IMR-90 (cell line): ENCODE measurements around the gene SOBP. TPM values are rescaled to one million over a fixed set of nuclear protein-coding genes. Genes with fewer than 3 reads are reported as not detected.
A peak's percentile ranks its signal among the peaks of the same experiment; 100 is the strongest.

ENCODE experiments used
- ATAC-seq: fragments of 200-7000 bp; cut with Tn5 transposase; 2 replicates; pipeline ENCODE4 v1.9.1; 2020; ENCODE audit warnings: low read depth, mild to moderate bottlenecking, moderate library complexity
- BruUV-seq: library from RNA; stranded (reverse); fragments of 400-500 nt; replicated peaks from 2 replicates; lab custom pipeline; 2021; lab: Mats Ljungman, UMichigan
- CTCF ChIA-PET: fragments of 300-600 bp; formaldehyde crosslinking; extraction: SDS; loops from one replicate; lab custom pipeline; 2021; ENCODE audit warnings: antibody characterized with exemption; lab: Yijun Ruan, JAX
- POLR2A ChIA-PET: fragments of 300-600 bp; sonication (Branson Sonifier 250); formaldehyde crosslinking; loops from one replicate; lab custom pipeline; 2022; ENCODE audit warnings: antibody characterized with exemption; ENCODE audit not compliant: unreplicated experiment; lab: Charles Lee
- DNase-seq: peaks from one replicate; pipeline ENCODE4 v3.0.0; 2013
- H2AFZ ChIP-seq: replicated peaks from 2 replicates; pipeline ENCODE3; 2013; ENCODE audit warnings: low read length, mild to moderate bottlenecking; ENCODE audit not compliant: poor library complexity
- H2AK5ac ChIP-seq: 2 replicates; pipeline ENCODE4 v1.6.1; 2013; ENCODE audit warnings: low read depth, low read length, inconsistent platforms
- H2AK9ac ChIP-seq: replicated peaks from 2 replicates; pipeline ENCODE3; 2013; ENCODE audit warnings: mild to moderate bottlenecking, low read depth, low read length, moderate library complexity; ENCODE audit not compliant: poor library complexity
- H2BK120ac ChIP-seq: 2 replicates; pipeline ENCODE4 v1.6.1; 2013; ENCODE audit warnings: low read depth, low read length, inconsistent platforms
- H2BK15ac ChIP-seq: 3 replicates; pipeline ENCODE4 v1.6.1; 2013; ENCODE audit warnings: low read depth, low read length, inconsistent platforms
- H2BK20ac ChIP-seq: 2 replicates; pipeline ENCODE4 v1.6.1; 2013; ENCODE audit warnings: low read depth, mild to moderate bottlenecking, inconsistent platforms, low read length, moderate library complexity
- H2BK5ac ChIP-seq: 2 replicates; pipeline ENCODE4 v1.6.1; 2013; ENCODE audit warnings: mild to moderate bottlenecking, low read depth, low read length, inconsistent platforms; ENCODE audit not compliant: poor library complexity, severe bottlenecking
- H3K14ac ChIP-seq: replicated peaks from 2 replicates; pipeline ENCODE4 v1.6.1; 2013; ENCODE audit warnings: low read depth, low read length, inconsistent platforms
- H3K18ac ChIP-seq: 2 replicates; pipeline ENCODE4 v1.6.1; 2013; ENCODE audit warnings: low read depth, low read length, control low read depth
- H3K23ac ChIP-seq: 2 replicates; pipeline ENCODE4 v1.6.1; 2013; ENCODE audit warnings: low read depth, low read length, inconsistent platforms
- H3K27ac ChIP-seq: 2 replicates; pipeline ENCODE4 v1.5.1; 2013; ENCODE audit warnings: mild to moderate bottlenecking, control low read depth, low read length; ENCODE audit not compliant: insufficient read depth
- H3K27me3 ChIP-seq: 2 replicates; pipeline ENCODE4 v1.6.1; 2013; ENCODE audit warnings: low read length; ENCODE audit not compliant: control insufficient read depth, insufficient read depth
- H3K36me3 ChIP-seq: 2 replicates; pipeline ENCODE4 v1.6.1; 2013; ENCODE audit warnings: low read length, mixed read lengths; ENCODE audit not compliant: control insufficient read depth, insufficient read depth
- H3K4ac ChIP-seq: 2 replicates; pipeline ENCODE4 v1.6.1; 2013; ENCODE audit warnings: low read depth, low read length, inconsistent platforms
- H3K4me1 ChIP-seq: 2 replicates; pipeline ENCODE4 v1.6.1; 2013; ENCODE audit warnings: low read length, mixed read lengths; ENCODE audit not compliant: control insufficient read depth, insufficient read depth
- H3K4me2 ChIP-seq: 2 replicates; pipeline ENCODE4 v1.6.1; 2013; ENCODE audit warnings: low read depth, mild to moderate bottlenecking, control low read depth, low read length, moderate library complexity
- H3K4me3 ChIP-seq: 2 replicates; pipeline ENCODE4 v1.5.1; 2013; ENCODE audit warnings: low read depth, mild to moderate bottlenecking, control low read depth, low read length, moderate library complexity; ENCODE audit not compliant: insufficient read depth
- H3K56ac ChIP-seq: 2 replicates; pipeline ENCODE4 v1.6.1; 2013; ENCODE audit warnings: low read length, inconsistent platforms; ENCODE audit not compliant: insufficient read depth; ENCODE audit errors: extremely low read depth
- H3K79me1 ChIP-seq, 2 experiments: 2 replicates each; pipeline ENCODE4 v1.6.1; 2013; ENCODE audit warnings: low read length in 2 of 2, inconsistent platforms in 1 of 2, low read depth in 1 of 2
- H3K9ac ChIP-seq: 2 replicates; pipeline ENCODE4 v1.6.1; 2013; ENCODE audit warnings: low read depth, low read length, control low read depth
- H3K9me1 ChIP-seq: 2 replicates; pipeline ENCODE4 v1.6.1; 2013; ENCODE audit warnings: low read length, inconsistent platforms; ENCODE audit not compliant: insufficient read depth
- H3K9me3 ChIP-seq: 2 replicates; pipeline ENCODE4 v1.6.1; 2013; ENCODE audit warnings: low read length; ENCODE audit not compliant: control insufficient read depth, insufficient read depth
- H4K20me1 ChIP-seq: 2 replicates; pipeline ENCODE4 v1.6.1; 2013; ENCODE audit warnings: low read length, inconsistent platforms; ENCODE audit not compliant: insufficient read depth
- H4K5ac ChIP-seq: 2 replicates; pipeline ENCODE4 v1.6.1; 2013; ENCODE audit warnings: mild to moderate bottlenecking, low read depth, low read length, control low read depth
- H4K8ac ChIP-seq, 2 experiments: 2 replicates each; pipeline ENCODE4 v1.6.1; 2013; ENCODE audit warnings: low read depth in 2 of 2, low read length in 2 of 2, control low read depth in 1 of 2, inconsistent platforms in 1 of 2
- H4K91ac ChIP-seq: 2 replicates; pipeline ENCODE4 v1.6.1; 2013; ENCODE audit warnings: low read depth, low read length, inconsistent platforms; ENCODE audit not compliant: insufficient read depth
- BHLHE40 ChIP-seq: fragments of 150-350 bp; IDR thresholded peaks from 2 replicates; pipeline ENCODE4 v1.6.1; 2016; ENCODE audit warnings: mild to moderate bottlenecking, low read depth, low read length
- CHD1 ChIP-seq: IDR thresholded peaks from 2 replicates; pipeline ENCODE4 v1.6.1; 2012; ENCODE audit warnings: low read depth, low read length, improper control_type of control experiment
- FOS ChIP-seq: fragments of 150-350 bp; IDR thresholded peaks from 2 replicates; pipeline ENCODE4 v1.6.1; 2016; ENCODE audit warnings: low read depth, low read length
- MAFK ChIP-seq: IDR thresholded peaks from 2 replicates; pipeline ENCODE4 v1.6.1; 2012; ENCODE audit warnings: low read depth, low read length, improper control_type of control experiment
- MAZ ChIP-seq: IDR thresholded peaks from 2 replicates; pipeline ENCODE4 v1.6.1; 2012; ENCODE audit warnings: low read depth, mild to moderate bottlenecking, low read length, improper control_type of control experiment, moderate library complexity, borderline replicate concordance
- MXI1 ChIP-seq: IDR thresholded peaks from 2 replicates; pipeline ENCODE4 v1.6.1; 2012; ENCODE audit warnings: low read depth, mild to moderate bottlenecking, low read length, moderate library complexity, borderline replicate concordance
- NFE2L2 ChIP-seq: fragments of 150-350 bp; IDR thresholded peaks from 2 replicates; pipeline ENCODE4 v1.6.1; 2016; ENCODE audit warnings: low read depth, mild to moderate bottlenecking, low read length
- POLR2A ChIP-seq: IDR thresholded peaks from 2 replicates; pipeline ENCODE4 v1.6.1; 2012; ENCODE audit warnings: mild to moderate bottlenecking, low read depth, low read length
- RAD21 ChIP-seq: IDR thresholded peaks from 2 replicates; pipeline ENCODE4 v1.6.1; 2012; ENCODE audit warnings: low read length, improper control_type of control experiment
- RCOR1 ChIP-seq: IDR thresholded peaks from 2 replicates; pipeline ENCODE4 v1.6.1; 2012; ENCODE audit warnings: mild to moderate bottlenecking, low read length, improper control_type of control experiment; ENCODE audit not compliant: insufficient replicate concordance
- RFX5 ChIP-seq: IDR thresholded peaks from 2 replicates; pipeline ENCODE4 v1.8.0; 2012; ENCODE audit warnings: low read depth, mild to moderate bottlenecking, low read length, moderate library complexity
- SMC3 ChIP-seq: fragments of 150-350 bp; IDR thresholded peaks from 2 replicates; pipeline ENCODE4 v1.6.1; 2016; ENCODE audit warnings: low read depth, mild to moderate bottlenecking, antibody characterized with exemption, low read length, moderate library complexity
- USF2 ChIP-seq: fragments of 150-350 bp; IDR thresholded peaks from 2 replicates; pipeline ENCODE4 v1.6.1; 2017; ENCODE audit warnings: mild to moderate bottlenecking, antibody characterized with exemption, low read length, low read depth
- WGBS, 2 experiments: methylation state at CpG; one replicate each; pipeline versions ENCODE4 v1.1.5 to v1.1.7; 2013; ENCODE audit warnings: missing lambda C conversion rate in 2 of 2; ENCODE audit not compliant: insufficient read length in 1 of 2; ENCODE audit errors: extremely low coverage in 2 of 2; 5-methylcytosine and 5-hydroxymethylcytosine counted together
- dilution Hi-C: fragments of 300-500 bp; cut with HindIII; formaldehyde crosslinking; loops from one replicate; pipeline ENCODE4 v1.14.3; 2018; ENCODE audit warnings: low sequenced_read_pairs; ENCODE audit not compliant: unreplicated experiment
- in situ Hi-C: fragments of 300-500 bp; cut with MboI; formaldehyde crosslinking; loops from 3 replicates; pipeline ENCODE4 v1.14.3; 2019; ENCODE audit warnings: low sequenced_read_pairs, inconsistent platforms, mixed read lengths
- intact Hi-C: fragments of 100-400 bp; cut with micrococcal nuclease; formaldehyde crosslinking; loops from 2 replicates; pipeline ENCODE4 v1.10.0; 2022
- polyA plus RNA-seq, 3 experiments: library from polyadenylated mRNA; depleted of rRNA; stranded (reverse); fragments of >200 nt; gene quantifications; 2 replicates each; pipeline ENCODE4 v1.2.3, GENCODE V29; 2012; ENCODE audit warnings: low replicate concordance in 1 of 3
- total RNA-seq: library from RNA; depleted of rRNA; stranded (reverse); fragments of >200 nt; gene quantifications from 2 replicates; pipeline ENCODE4 v1.2.3, GENCODE V29; 2012
- TF ChIP-seq, protein P1 (sequence below): fragments of 150-350 bp; IDR thresholded peaks from 2 replicates; pipeline ENCODE4 v1.6.1; 2016; ENCODE audit warnings: low read depth, mild to moderate bottlenecking, low read length, moderate library complexity, borderline replicate concordance
- TF ChIP-seq, protein P2 (sequence below): conservative IDR thresholded peaks from 2 replicates; pipeline ENCODE4 v1.5.1; 2012; ENCODE audit warnings: mild to moderate bottlenecking, low read depth, low read length, improper control_type of control experiment

Gene SOBP
- total and polyA plus RNA-seq, 2 of the 4 experiments (the other 2 are of a cell fraction) = 0.60 to 0.72 TPM

DNA sequence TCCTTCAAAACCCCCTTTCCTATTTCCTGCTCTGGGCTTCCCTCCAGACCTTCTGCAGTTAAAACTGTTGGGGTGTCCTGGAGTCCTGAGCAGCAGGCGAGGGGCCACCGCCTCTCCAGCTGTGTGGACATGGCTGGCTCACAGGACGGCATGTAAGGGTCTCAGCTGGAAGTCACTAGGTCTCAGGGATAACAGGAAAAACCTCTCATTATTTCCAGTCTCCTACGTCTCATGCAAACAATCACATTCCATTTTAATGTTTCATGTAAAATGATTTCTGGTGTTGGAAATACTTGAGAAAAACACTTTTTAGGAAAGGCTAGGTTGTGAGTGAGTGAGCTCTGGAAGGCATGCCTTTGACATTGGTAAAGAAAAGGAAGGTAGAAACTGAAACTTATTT lies 175.5 kb downstream of the SOBP start:
- Histone ChIP-seq H3K9me1 (peaks cover 14% of the 10 kb centered on the region), H2AK5ac (peak overlapping the region; percentile 70; the same call in 1 of the 2 replicates), H3K14ac (peak overlapping the region; percentile 89), H3K4me2 (peak overlapping the region; percentile 78), H3K56ac (no peak overlapping the region), H3K27ac (peak overlapping the region; percentile 95; the same call in 1 of the 2 replicates), H3K79me1 (no peaks in the 10 kb centered on the region), H4K91ac (peak overlapping the region; percentile 87), H4K8ac (peak overlapping the region; percentile 5 to 77; a peak in 2 of 4 replicates), H3K4me1 (peaks cover 19% of the 10 kb centered on the region), H2AK9ac (peak overlapping the region; percentile 49), H3K9me3 (no peaks in the 10 kb centered on the region), H2BK120ac (peak overlapping the region; percentile 92), H3K27me3 (no peaks in the 10 kb centered on the region), H3K9ac (no peak overlapping the region), H2BK5ac (peak overlapping the region; percentile 38), H3K4me3 (no peak overlapping the region), H4K20me1 (no peaks in the 10 kb centered on the region), H4K5ac (peak overlapping the region; percentile 27; the same call in 1 of the 2 replicates), H3K4ac (peak overlapping the region; percentile 93), H3K18ac (peak overlapping the region; percentile 70; the same call in 1 of the 2 replicates), H2BK15ac (peak overlapping the region; percentile 71; the same call in 2 of the 3 replicates), H2AFZ (peak overlapping the region; percentile 85), H2BK20ac (peak overlapping the region; percentile 93), H3K36me3 (no peaks in the 10 kb centered on the region), H3K23ac (peak overlapping the region; percentile 91)
- no TSS peak for BruUV-seq
- WGBS, 2 experiments = no CpG with 5 or more reads among the region's 4 CpGs
- ATAC-seq = peak; percentile 66
- in situ Hi-C loops (no loop called here), intact Hi-C loops (no loop called here), dilution Hi-C loops (no loop called here)
- DNase-seq = peak; percentile 74
- ChIA-PET CTCF (interaction anchor here (0.8 kb wide), 1 partner anchor 347 kb away, joined by 4 read pairs; no protein-coding TSS in a partner anchor), POLR2A (no interaction called here)
- TF ChIP-seq BHLHE40 (no peak), RFX5 (no peak), MAFK (no peak), MAZ (no peak), NFE2L2 (no peak), FOS (no peak), SMC3 (no peak), RAD21 (no peak), USF2 (no peak), RCOR1 (no peak), CHD1 (no peak), POLR2A (no peak), MXI1 (no peak)
- TF ChIP-seq, protein P1, sequence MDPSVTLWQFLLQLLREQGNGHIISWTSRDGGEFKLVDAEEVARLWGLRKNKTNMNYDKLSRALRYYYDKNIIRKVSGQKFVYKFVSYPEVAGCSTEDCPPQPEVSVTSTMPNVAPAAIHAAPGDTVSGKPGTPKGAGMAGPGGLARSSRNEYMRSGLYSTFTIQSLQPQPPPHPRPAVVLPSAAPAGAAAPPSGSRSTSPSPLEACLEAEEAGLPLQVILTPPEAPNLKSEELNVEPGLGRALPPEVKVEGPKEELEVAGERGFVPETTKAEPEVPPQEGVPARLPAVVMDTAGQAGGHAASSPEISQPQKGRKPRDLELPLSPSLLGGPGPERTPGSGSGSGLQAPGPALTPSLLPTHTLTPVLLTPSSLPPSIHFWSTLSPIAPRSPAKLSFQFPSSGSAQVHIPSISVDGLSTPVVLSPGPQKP = no peak
- TF ChIP-seq, protein P2, sequence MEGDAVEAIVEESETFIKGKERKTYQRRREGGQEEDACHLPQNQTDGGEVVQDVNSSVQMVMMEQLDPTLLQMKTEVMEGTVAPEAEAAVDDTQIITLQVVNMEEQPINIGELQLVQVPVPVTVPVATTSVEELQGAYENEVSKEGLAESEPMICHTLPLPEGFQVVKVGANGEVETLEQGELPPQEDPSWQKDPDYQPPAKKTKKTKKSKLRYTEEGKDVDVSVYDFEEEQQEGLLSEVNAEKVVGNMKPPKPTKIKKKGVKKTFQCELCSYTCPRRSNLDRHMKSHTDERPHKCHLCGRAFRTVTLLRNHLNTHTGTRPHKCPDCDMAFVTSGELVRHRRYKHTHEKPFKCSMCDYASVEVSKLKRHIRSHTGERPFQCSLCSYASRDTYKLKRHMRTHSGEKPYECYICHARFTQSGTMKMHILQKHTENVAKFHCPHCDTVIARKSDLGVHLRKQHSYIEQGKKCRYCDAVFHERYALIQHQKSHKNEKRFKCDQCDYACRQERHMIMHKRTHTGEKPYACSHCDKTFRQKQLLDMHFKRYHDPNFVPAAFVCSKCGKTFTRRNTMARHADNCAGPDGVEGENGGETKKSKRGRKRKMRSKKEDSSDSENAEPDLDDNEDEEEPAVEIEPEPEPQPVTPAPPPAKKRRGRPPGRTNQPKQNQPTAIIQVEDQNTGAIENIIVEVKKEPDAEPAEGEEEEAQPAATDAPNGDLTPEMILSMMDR = no peak
